Gastroesophageal sphincter (tissue), 4 donors: ENCODE data around the gene APOLD1. TPM values are rescaled to one million over a fixed set of nuclear protein-coding genes. Genes with fewer than 3 reads are reported as not detected.
A peak's percentile ranks its signal among the peaks of the same experiment; 100 is the strongest.

ENCODE experiments used
- ATAC-seq: fragments of 150-250 bp; one replicate; pipeline ENCODE4 v1.9.1; 2016; ENCODE audit warnings: mild to moderate bottlenecking, moderate library complexity
- H3K27ac ChIP-seq, 4 donors: fragments of 200-600 bp; sonication (generic) in 3 of 4; 1 replicate in 3 of 4; 2 replicates in 1 of 4; pipeline ENCODE4 v1.5.1; 2016 to 2019
- H3K27me3 ChIP-seq: fragments of 200-600 bp; sonication (generic); one replicate; pipeline ENCODE4 v1.5.1; 2019
- H3K36me3 ChIP-seq, 2 donors: fragments of 200-600 bp; sonication (generic); one replicate each; pipeline ENCODE4 v1.5.1; 2019; ENCODE audit warnings: control low read depth in 1 of 2
- H3K4me1 ChIP-seq, 3 donors: fragments of 200-600 bp; sonication (generic); 1 replicate in 2 of 3; 2 replicates in 1 of 3; pipeline ENCODE4 v1.5.1; 2016 to 2019; ENCODE audit warnings: control low read depth in 2 of 3
- H3K4me3 ChIP-seq, 2 donors: fragments of 200-600 bp; sonication (generic); one replicate each; pipeline ENCODE4 v1.5.1; 2019; ENCODE audit warnings: mild to moderate bottlenecking in 1 of 2, moderate library complexity in 1 of 2
- H3K9me3 ChIP-seq, 3 donors: fragments of 200-600 bp; sonication (generic); one replicate each; pipeline ENCODE4 v1.5.1; 2017 to 2019; ENCODE audit warnings: control low read depth in 2 of 3
- CTCF ChIP-seq, 4 experiments: fragments of 200-600 bp in 2 of 4; fragments of 450-650 bp in 2 of 4; sonication (generic) in 1 of 4; IDR thresholded peaks; one replicate each; pipeline ENCODE4 v1.5.1; 2017 to 2019; ENCODE audit warnings: antibody characterized with exemption in 4 of 4, mild to moderate bottlenecking in 2 of 4, moderate library complexity in 2 of 4
- EP300 ChIP-seq: sonication (generic); formaldehyde crosslinking; IDR thresholded peaks from one replicate; pipeline ENCODE4 v1.6.1; 2017; ENCODE audit warnings: antibody characterized with exemption, mild to moderate bottlenecking
- POLR2A ChIP-seq, 2 donors: fragments of 450-650 bp; IDR thresholded peaks; one replicate each; pipeline ENCODE4 v1.6.1; 2017; ENCODE audit warnings: antibody characterized with exemption in 2 of 2, mild to moderate bottlenecking in 2 of 2, moderate library complexity in 1 of 2
- POLR2AphosphoS5 ChIP-seq: sonication (generic); formaldehyde crosslinking; IDR thresholded peaks from one replicate; pipeline ENCODE4 v1.6.1; 2017; ENCODE audit warnings: antibody characterized with exemption
- WGBS, 2 donors: methylation state at CpG; one replicate each; pipeline ENCODE4 v1.1.5; 2018; ENCODE audit warnings: low coverage in 1 of 2; 5-methylcytosine and 5-hydroxymethylcytosine counted together
- total RNA-seq, 4 donors: library from RNA; depleted of rRNA; stranded (reverse); fragments of >200 nt; gene quantifications; one replicate each; pipeline ENCODE4 v1.1.0, GENCODE V29; 2016

Gene APOLD1
- total RNA-seq, 4 donors from 2014 or later: 16.2 to 33.4 (median 22.8) TPM

- no peak overlapping the region for H3K27ac ChIP-seq
- no peak for ATAC-seq
- no peaks in the 10 kb centered on the region for H3K27me3 ChIP-seq
- no peak overlapping the region for H3K4me3 ChIP-seq
- no peaks in the 10 kb centered on the region for H3K9me3 ChIP-seq
- peaks cover 0 to 42% of the 10 kb centered on the region in 2 donors for H3K36me3 ChIP-seq
- WGBS, 2 donors: 81 to 89% methylated on average over 5 to 7 of the region's 7 CpGs
- TF ChIP-seq CTCF (IDR thresholded peaks at IDR 0.05) (no peak), POLR2A (IDR thresholded peaks at IDR 0.05) (no peak), EP300 (no peak), POLR2AphosphoS5 (no peak)
- H3K4me1 ChIP-seq: peaks cover 0 to 4% (median 0%) of the 10 kb centered on the region in 3 donors
These were observed 50.1 kb downstream of the APOLD1 start for GRCh38 chr12:12835378-12836146.

GRCh38 chr12:12836571-12836970 is 51.1 kb downstream of the APOLD1 start:
- peaks cover 0 to 33% of the 10 kb centered on the region in 2 donors for H3K36me3 ChIP-seq
- H3K27me3 ChIP-seq: no peaks in the 10 kb centered on the region
- no peaks in the 10 kb centered on the region for H3K9me3 ChIP-seq
- peaks cover 0 to 4% (median 0%) of the 10 kb centered on the region in 3 donors for H3K4me1 ChIP-seq
- no peak for ATAC-seq
- WGBS, 2 donors: 80 to 82% methylated on average over 6 of the region's 6 CpGs
- H3K27ac ChIP-seq: no peak overlapping the region
- no peak overlapping the region for H3K4me3 ChIP-seq
- TF ChIP-seq POLR2A (IDR thresholded peaks at IDR 0.05): no peak
- TF ChIP-seq CTCF (IDR thresholded peaks at IDR 0.05): no peak
- no peak for TF ChIP-seq POLR2AphosphoS5
- TF ChIP-seq EP300: no peak

GRCh38 chr12:12837025-12837812 is 51.8 kb downstream of the APOLD1 start:
- Histone ChIP-seq H3K27ac (no peak overlapping the region), H3K27me3 (no peaks in the 10 kb centered on the region), H3K4me3 (no peak overlapping the region), H3K36me3 (peaks cover 0 to 26% of the 10 kb centered on the region in 2 donors), H3K4me1 (peaks cover 0 to 4% (median 0%) of the 10 kb centered on the region in 3 donors), H3K9me3 (no peaks in the 10 kb centered on the region)
- WGBS, 2 donors: 30 to 41% methylated on average over 6 to 13 of the region's 15 CpGs
- ATAC-seq: peak; percentile 78
- TF ChIP-seq CTCF (IDR thresholded peaks at IDR 0.05) (peak; percentile 27 to 61 (median 53)), EP300 (no peak)

- Histone ChIP-seq H3K36me3 (peaks cover 0 to 20% of the 10 kb centered on the region in 2 donors), H3K4me1 (peaks cover 0 to 4% (median 0%) of the 10 kb centered on the region in 3 donors), H3K4me3 (no peak overlapping the region), H3K27me3 (no peaks in the 10 kb centered on the region), H3K27ac (no peak overlapping the region), H3K9me3 (no peaks in the 10 kb centered on the region)
- 69% methylated on average over 3 of the region's 3 CpGs; no CpG with 5 or more reads in 1 of the 2 donors for WGBS, 2 donors
- ATAC-seq: no peak
- TF ChIP-seq EP300 (no peak), POLR2AphosphoS5 (no peak), POLR2A (IDR thresholded peaks at IDR 0.05) (no peak), CTCF (IDR thresholded peaks at IDR 0.05) (no peak)
These were observed 52.3 kb downstream of the APOLD1 start for GRCh38 chr12:12837813-12838153.
